Uterus (tissue), 2 donors: ENCODE data around the gene ETV2.

Experiments
- CTCF ChIP-seq, 4 experiments: fragments of 200-600 bp in 2 of 4; fragments of 450-650 bp in 2 of 4; sonication (generic) in 2 of 4; IDR thresholded peaks; one replicate each; pipeline ENCODE4 v1.5.1; 2016 to 2019; ENCODE audit warnings: antibody characterized with exemption in 4 of 4, mild to moderate bottlenecking in 2 of 4, moderate library complexity in 1 of 4
- POLR2A ChIP-seq, 2 donors: fragments of 450-650 bp; IDR thresholded peaks; one replicate each; pipeline ENCODE4 v1.6.1; 2016; ENCODE audit warnings: antibody characterized with exemption in 2 of 2, mild to moderate bottlenecking in 1 of 2, moderate library complexity in 1 of 2

- TF ChIP-seq POLR2A (IDR thresholded peaks at IDR 0.05) (no peak), CTCF (IDR thresholded peaks at IDR 0.05) (no peak)
These were observed 16.6 kb downstream of the ETV2 start for GRCh38 chr19:35657904-35658700.
